ENCODE results near the gene POLD1. TPM values are rescaled to one million over a fixed set of nuclear protein-coding genes. Genes with fewer than 3 reads are reported as not detected.
"Not testable (repeated sequence)": the region's sequence is repeated elsewhere in the genome, so short reads cannot be mapped to it uniquely, and the experiment has no call there.

POLD1 gene
- total RNA-seq, result 100 to 1,000 TPM; 154 to 160 TPM
- polyA plus RNA-seq, result 29.4 TPM

DNA sequence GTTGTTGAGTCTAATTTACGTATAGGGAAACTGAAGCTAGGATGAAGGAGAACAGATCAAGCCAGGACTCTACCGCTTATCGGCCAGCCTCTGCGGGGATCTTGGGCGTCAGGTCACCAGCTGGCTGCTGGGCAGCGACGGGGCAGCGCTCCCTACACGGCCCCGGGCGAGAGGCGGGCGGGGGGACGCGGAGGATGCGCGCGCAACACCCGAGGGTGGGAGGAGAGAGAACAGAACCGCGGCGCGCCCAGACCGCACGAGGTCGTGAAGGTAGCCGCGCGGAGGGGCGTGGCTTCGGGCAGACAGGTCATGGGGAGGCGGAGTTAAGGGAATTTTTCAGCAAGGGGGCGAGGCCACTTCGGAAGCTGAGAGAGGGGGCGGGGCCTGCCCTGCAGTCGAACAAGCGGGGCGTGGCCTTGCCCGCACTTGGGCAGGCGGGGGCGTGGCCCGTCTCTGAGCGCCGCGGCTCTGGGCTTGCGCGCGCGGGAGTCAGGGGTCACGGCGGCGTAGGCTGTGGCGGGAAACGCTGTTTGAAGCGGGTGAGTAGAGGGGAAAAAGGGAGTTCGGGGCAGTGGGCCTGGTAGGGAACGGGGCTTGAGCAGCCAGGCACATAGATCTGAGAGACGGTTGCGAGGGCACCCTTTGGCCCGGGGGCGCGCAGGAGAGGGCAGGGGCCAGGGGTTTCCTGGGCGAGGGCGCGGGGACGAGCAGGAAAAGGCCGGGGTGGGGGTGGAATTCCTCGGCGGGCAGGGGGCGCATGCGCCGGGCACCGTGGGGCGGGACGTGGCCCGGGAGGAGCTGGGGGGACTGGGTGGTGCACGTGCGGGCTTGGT is at the start of gene POLD1:
POLD1 (plus strand) TSS at position 496 of the 833 bp plus-strand sequence. CDS start 14,505 bp downstream, outside the sequence.
- peak; percentile 99 for DNase-seq
- Histone ChIP-seq H3K27ac (ENCODE audit: low read depth, low read length) (peak within 1 kb of the TSS; percentile 49), H3K9me3 (ENCODE audit: low read length) (no peaks in the 10 kb centered on the region), H3K36me3 (ENCODE audit: insufficient read depth, low read length) (peaks cover 16% of the 10 kb centered on the region), H3K27me3 (ENCODE audit: insufficient read depth, low read length, poor library complexity, severe bottlenecking) (no peaks in the 10 kb centered on the region), H3K4me3 (ENCODE audit: low read length) (peak within 1 kb of the TSS; percentile 46), H3K4me1 (ENCODE audit: insufficient read depth, low read length) (peaks cover 16% of the 10 kb centered on the region)
- Mint-ChIP-seq H3K4me1 (peaks cover 28 to 45% (median 41%) of the 10 kb centered on the region in 3 donors), H3K27me3 (peaks cover 0 to 8% of the 10 kb centered on the region in 2 donors), H3K9me3 (peaks cover 0 to 3% (median 0%) of the 10 kb centered on the region in 5 donors), H3K27ac (peak within 1 kb of the TSS; percentile 84 to 98 (median 92)), H3K36me3 (peaks cover 3 to 61% (median 7%) of the 10 kb centered on the region in 3 donors), H3K4me3 (peak within 1 kb of the TSS; percentile 85 to 97 (median 93))
- ChIA-PET POLR2A (interaction anchor here (0.5 to 2.0 kb wide), 7 partner anchors 8 to 127 kb away, joined by 3 to 13 read pairs (median 5); partner anchors contain the start of genes EMC10, JOSD2 and NR1H2), CTCF (interaction anchor here (1.2 to 1.6 kb wide), 3 partner anchors 15 to 400 kb away, joined by 3 to 7 read pairs (median 7); no protein-coding TSS in a partner anchor)

DNA sequence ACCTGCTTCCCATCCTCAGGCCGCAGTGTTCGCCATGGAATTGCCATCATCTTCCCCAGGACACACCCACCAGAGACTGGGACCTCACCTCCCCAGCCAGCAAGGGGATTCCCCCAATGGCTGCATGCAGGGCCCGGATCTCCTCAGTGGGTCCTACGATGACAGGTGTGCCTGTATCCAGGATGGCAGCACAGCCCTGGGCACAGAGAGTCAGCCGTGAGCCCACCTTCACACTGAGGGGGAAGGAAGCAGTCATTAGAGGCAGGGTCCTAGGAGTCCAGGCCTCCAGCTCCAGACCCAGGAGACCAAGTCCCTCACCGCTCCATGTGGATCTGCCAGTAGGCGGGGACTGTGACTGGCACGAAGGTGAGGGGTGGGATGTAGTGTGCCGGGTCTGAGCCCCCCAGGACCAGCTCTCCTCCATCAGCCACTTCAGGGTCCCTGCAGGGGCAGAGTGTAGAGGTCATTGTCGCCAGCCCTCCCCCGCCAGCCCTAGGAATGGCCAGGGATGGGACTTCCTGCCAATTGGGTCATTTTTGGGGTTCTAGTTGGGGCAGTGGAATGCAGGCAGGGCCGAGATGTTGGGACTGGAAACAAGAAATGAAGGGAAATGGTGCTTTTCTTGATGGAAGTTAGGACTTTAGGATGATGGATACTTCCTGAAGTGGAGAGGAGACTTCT is 49.3 kb upstream of the POLD1 start:
- Mint-ChIP-seq H3K27me3 (peaks cover 51 to 62% of the 10 kb centered on the region in 2 donors), H3K4me1 (peaks cover 22 to 47% (median 45%) of the 10 kb centered on the region in 3 donors), H3K27ac (peak overlapping the region in 5 of 8 donors; percentile 7 to 84 (median 59)), H3K36me3 (peaks cover 2 to 5% (median 2%) of the 10 kb centered on the region in 3 donors), H3K9me3 (peaks cover 4 to 11% (median 7%) of the 10 kb centered on the region in 5 donors), H3K4me3 (peak overlapping the region; percentile 34 to 91 (median 42))
- ChIA-PET CTCF (interaction anchor here (0.9 to 1.3 kb wide), 3 partner anchors 22 to 203 kb away, joined by 3 to 4 read pairs (median 3); no protein-coding TSS in a partner anchor), POLR2A (interaction anchor here (0.6 kb wide), 1 partner anchor 497 kb away, joined by 4 read pairs; no protein-coding TSS in a partner anchor)
- Histone ChIP-seq H3K27me3 (ENCODE audit: insufficient read depth, low read length, poor library complexity, severe bottlenecking) (peaks cover 25% of the 10 kb centered on the region), H3K9me3 (ENCODE audit: low read length) (no peaks in the 10 kb centered on the region), H3K36me3 (ENCODE audit: insufficient read depth, low read length) (no peaks in the 10 kb centered on the region), H3K4me1 (ENCODE audit: insufficient read depth, low read length) (peaks cover 40% of the 10 kb centered on the region), H3K27ac (ENCODE audit: low read depth, low read length) (no peak overlapping the region), H3K4me3 (ENCODE audit: low read length) (no peak overlapping the region)
- no peak for DNase-seq

- H3K36me3 ChIP-seq (ENCODE audit: insufficient read depth, low read length); H3K27ac ChIP-seq (ENCODE audit: low read depth, low read length); H3K9me3 ChIP-seq (ENCODE audit: low read length); DNase-seq; POLR2A ChIA-PET; H3K36me3 Mint-ChIP-seq; H3K9me3 Mint-ChIP-seq; H3K27ac Mint-ChIP-seq; H3K4me3 ChIP-seq (ENCODE audit: low read length): not testable (repeated sequence)
- Histone ChIP-seq H3K4me1 (ENCODE audit: insufficient read depth, low read length) (peaks cover 21% of the 10 kb centered on the region), H3K27me3 (ENCODE audit: insufficient read depth, low read length, poor library complexity, severe bottlenecking) (peaks cover 15% of the 10 kb centered on the region)
- Mint-ChIP-seq H3K27me3 (peaks cover 33 to 43% of the 10 kb centered on the region in 2 donors), H3K4me3 (peak overlapping the region in 1 of 7 donors; percentile 56), H3K4me1 (peaks cover 8 to 28% (median 25%) of the 10 kb centered on the region in 3 donors)
- CTCF ChIA-PET, result interaction anchor here (1.0 kb wide), 1 partner anchor 21 kb away, joined by 6 read pairs; no protein-coding TSS in a partner anchor
These were observed 47.1 kb upstream of the POLD1 start for GRCh38 chr19:50337031-50337430.

DNA sequence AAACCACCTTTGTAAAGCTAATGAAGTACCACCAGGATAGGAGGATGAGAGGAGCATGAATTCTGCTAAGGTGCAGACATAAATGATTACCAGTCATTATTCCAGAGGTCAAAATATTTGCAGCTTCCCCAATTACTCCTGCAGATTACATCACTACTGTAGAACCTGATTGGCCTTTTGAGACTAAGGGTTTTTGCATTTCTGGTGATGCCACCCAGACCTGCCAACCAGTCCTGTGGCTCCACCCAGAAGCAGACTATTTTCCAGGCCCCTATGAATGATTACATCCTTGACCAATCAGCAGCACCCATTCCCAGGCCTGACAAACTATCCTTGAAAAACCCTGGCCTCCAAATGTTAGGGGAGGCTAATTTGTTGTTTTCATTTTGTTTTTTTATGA is 43.8 kb upstream of the POLD1 start:
- Mint-ChIP-seq H3K9me3 (peaks cover 3 to 9% (median 5%) of the 10 kb centered on the region in 5 donors), H3K27ac (no peak overlapping the region), H3K4me1 (peaks cover 0 to 4% (median 1%) of the 10 kb centered on the region in 3 donors), H3K4me3 (no peak overlapping the region), H3K27me3 (peaks cover 14 to 18% of the 10 kb centered on the region in 2 donors), H3K36me3 (peaks cover 2 to 8% (median 2%) of the 10 kb centered on the region in 3 donors)
- DNase-seq, result no peak
- Histone ChIP-seq H3K27me3 (ENCODE audit: insufficient read depth, low read length, poor library complexity, severe bottlenecking) (no peaks in the 10 kb centered on the region), H3K4me3 (ENCODE audit: low read length) (no peak overlapping the region), H3K9me3 (ENCODE audit: low read length) (no peaks in the 10 kb centered on the region), H3K36me3 (ENCODE audit: insufficient read depth, low read length) (no peaks in the 10 kb centered on the region), H3K4me1 (ENCODE audit: insufficient read depth, low read length) (no peaks in the 10 kb centered on the region), H3K27ac (ENCODE audit: low read depth, low read length) (no peak overlapping the region)
- CTCF ChIA-PET, result interaction anchor here (1.6 kb wide), 1 partner anchor 17 kb away, joined by 6 read pairs; no protein-coding TSS in a partner anchor
- POLR2A ChIA-PET, result no interaction called here

GRCh38 chr19:50341091-50341564 is 43.0 kb upstream of the POLD1 start:
- Mint-ChIP-seq H3K4me1 (peaks cover 0 to under 1% (median 0%) of the 10 kb centered on the region in 3 donors), H3K9me3 (peaks cover 3 to 11% (median 6%) of the 10 kb centered on the region in 5 donors), H3K4me3 (no peak overlapping the region), H3K27ac (no peak overlapping the region), H3K27me3 (peaks cover 8 to 12% of the 10 kb centered on the region in 2 donors), H3K36me3 (peaks cover 0 to 7% (median 2%) of the 10 kb centered on the region in 3 donors)
- ChIA-PET CTCF (interaction anchor here (1.6 kb wide), 1 partner anchor 16 kb away, joined by 6 read pairs; no protein-coding TSS in a partner anchor), POLR2A (no interaction called here)
- Histone ChIP-seq H3K36me3 (ENCODE audit: insufficient read depth, low read length) (no peaks in the 10 kb centered on the region), H3K27ac (ENCODE audit: low read depth, low read length) (no peak overlapping the region), H3K9me3 (ENCODE audit: low read length) (no peaks in the 10 kb centered on the region), H3K4me1 (ENCODE audit: insufficient read depth, low read length) (no peaks in the 10 kb centered on the region), H3K27me3 (ENCODE audit: insufficient read depth, low read length, poor library complexity, severe bottlenecking) (no peaks in the 10 kb centered on the region), H3K4me3 (ENCODE audit: low read length) (no peak overlapping the region)
- DNase-seq, result no peak

GRCh38 chr19:50344661-50345318 is 39.4 kb upstream of the POLD1 start:
- Histone ChIP-seq H3K9me3 (ENCODE audit: low read length) (no peaks in the 10 kb centered on the region), H3K27ac (ENCODE audit: low read depth, low read length) (no peak overlapping the region), H3K4me3 (ENCODE audit: low read length) (no peak overlapping the region), H3K27me3 (ENCODE audit: insufficient read depth, low read length, poor library complexity, severe bottlenecking) (no peaks in the 10 kb centered on the region), H3K36me3 (ENCODE audit: insufficient read depth, low read length) (no peaks in the 10 kb centered on the region), H3K4me1 (ENCODE audit: insufficient read depth, low read length) (peaks cover 4% of the 10 kb centered on the region)
- CTCF ChIA-PET, result no interaction called here
- peaks cover 0 to 7% (median 2%) of the 10 kb centered on the region in 3 donors for H3K36me3 Mint-ChIP-seq
- peaks cover 2 to 3% of the 10 kb centered on the region in 2 donors for H3K27me3 Mint-ChIP-seq
- POLR2A ChIA-PET, result no interaction called here
- DNase-seq, result no peak
- H3K4me1 Mint-ChIP-seq, result peaks cover 8 to 17% (median 12%) of the 10 kb centered on the region in 3 donors
- no peak overlapping the region for H3K4me3 Mint-ChIP-seq
- peaks cover 3 to 12% (median 7%) of the 10 kb centered on the region in 5 donors for H3K9me3 Mint-ChIP-seq
- H3K27ac Mint-ChIP-seq, result no peak overlapping the region

DNA sequence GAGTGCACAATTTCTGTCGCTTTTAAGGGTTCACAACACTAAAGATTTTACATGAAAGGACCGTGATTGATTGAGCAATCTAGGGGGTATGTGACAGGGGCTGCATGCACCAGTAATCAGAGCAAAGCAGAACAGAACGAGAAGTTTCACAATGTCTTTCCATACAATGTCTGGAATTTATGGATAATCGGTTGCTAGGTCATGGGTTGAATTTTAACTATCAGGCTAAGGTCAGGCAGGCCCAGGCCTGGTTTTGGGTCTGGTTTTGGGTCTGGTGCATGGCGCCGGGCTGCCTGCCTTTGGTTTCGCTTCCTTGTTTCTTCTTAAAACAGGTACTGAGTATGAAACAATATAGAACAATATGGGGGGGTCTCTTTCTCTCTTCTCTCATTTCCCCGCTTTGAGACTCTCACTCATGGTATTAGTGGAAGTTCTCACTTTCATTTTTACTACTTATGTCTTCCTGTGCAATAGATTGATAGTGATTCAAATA is 37.0 kb upstream of the POLD1 start:
- H3K27ac ChIP-seq (ENCODE audit: low read depth, low read length); H3K36me3 Mint-ChIP-seq; H3K36me3 ChIP-seq (ENCODE audit: insufficient read depth, low read length); H3K9me3 ChIP-seq (ENCODE audit: low read length); DNase-seq; H3K4me3 ChIP-seq (ENCODE audit: low read length); H3K27me3 Mint-ChIP-seq; H3K4me1 ChIP-seq (ENCODE audit: insufficient read depth, low read length); H3K27me3 ChIP-seq (ENCODE audit: insufficient read depth, low read length, poor library complexity, severe bottlenecking); POLR2A ChIA-PET: not testable (repeated sequence)
- Mint-ChIP-seq H3K9me3 (peaks cover 0 to 12% (median 7%) of the 10 kb centered on the region in 5 donors), H3K4me1 (peaks cover 8 to 17% (median 12%) of the 10 kb centered on the region in 3 donors), H3K4me3 (peak overlapping the region; percentile 9 to 86 (median 56)), H3K27ac (peak overlapping the region in 5 of 8 donors; percentile 3 to 78 (median 77))
- CTCF ChIA-PET, result interaction anchor here (1.3 kb wide), 1 partner anchor 10 kb away, joined by 7 read pairs; no protein-coding TSS in a partner anchor
